Muscle layer of colon (tissue), 2 donors: ENCODE results near the gene FNDC10.
A peak's percentile ranks its signal among the peaks of the same experiment; 100 is the strongest.

ENCODE experiments used
- H3K27ac ChIP-seq: one replicate; pipeline ENCODE4 v1.7.0; 2013; ENCODE audit warnings: low read depth, mild to moderate bottlenecking, low read length, moderate library complexity
- H3K27me3 ChIP-seq, 2 donors: one replicate each; pipeline ENCODE4 v1.7.0; 2013; ENCODE audit warnings: low read length in 2 of 2, mild to moderate bottlenecking in 2 of 2; ENCODE audit not compliant: insufficient read depth in 2 of 2, control insufficient read depth in 1 of 2
- H3K36me3 ChIP-seq: one replicate; pipeline ENCODE4 v1.7.0; 2013; ENCODE audit warnings: mild to moderate bottlenecking, low read length; ENCODE audit not compliant: insufficient read depth
- H3K4me1 ChIP-seq: one replicate; pipeline ENCODE4 v1.7.0; 2013; ENCODE audit warnings: mild to moderate bottlenecking, low read length; ENCODE audit not compliant: insufficient read depth
- H3K4me3 ChIP-seq, 2 donors: one replicate each; pipeline ENCODE4 v1.7.0; 2013; ENCODE audit warnings: low read length in 2 of 2, low read depth in 1 of 2, mild to moderate bottlenecking in 1 of 2, moderate library complexity in 1 of 2
- H3K9ac ChIP-seq: one replicate; pipeline ENCODE4 v1.7.0; 2013; ENCODE audit warnings: low read length
- H3K9me3 ChIP-seq: one replicate; pipeline ENCODE4 v1.7.0; 2013; ENCODE audit warnings: mild to moderate bottlenecking, low read length
- donor health status: abdominal sarcoma.
- donor health status: Adenocarcinoma of cecum.

FNDC10 gene

GRCh38 chr1:1618396-1619068 is 18.6 kb upstream of the FNDC10 start:
- Histone ChIP-seq H3K9me3 (no peaks in the 10 kb centered on the region), H3K4me3 (no peak overlapping the region), H3K9ac (no peak overlapping the region), H3K27me3 (no peaks in the 10 kb centered on the region), H3K27ac (no peak overlapping the region), H3K4me1 (peaks cover 26% of the 10 kb centered on the region), H3K36me3 (peaks cover 9% of the 10 kb centered on the region)

GRCh38 chr1:1617925-1618324 is 18.0 kb upstream of the FNDC10 start:
- H3K36me3 ChIP-seq, result peaks cover 9% of the 10 kb centered on the region
- H3K4me3 ChIP-seq, result no peak overlapping the region
- no peak overlapping the region for H3K27ac ChIP-seq
- no peak overlapping the region for H3K9ac ChIP-seq
- H3K27me3 ChIP-seq, result no peaks in the 10 kb centered on the region
- H3K4me1 ChIP-seq, result peaks cover 27% of the 10 kb centered on the region
- no peaks in the 10 kb centered on the region for H3K9me3 ChIP-seq

GRCh38 chr1:1617516-1617915 is 17.6 kb upstream of the FNDC10 start:
- Histone ChIP-seq H3K9ac (no peak overlapping the region), H3K9me3 (no peaks in the 10 kb centered on the region), H3K4me1 (peaks cover 27% of the 10 kb centered on the region), H3K4me3 (no peak overlapping the region), H3K27ac (no peak overlapping the region), H3K36me3 (peaks cover 9% of the 10 kb centered on the region), H3K27me3 (no peaks in the 10 kb centered on the region)

- Histone ChIP-seq H3K27me3 (no peaks in the 10 kb centered on the region), H3K4me3 (peak overlapping the region; percentile 46 to 91), H3K27ac (no peak overlapping the region), H3K4me1 (peaks cover 27% of the 10 kb centered on the region), H3K9ac (peak overlapping the region; percentile 5), H3K36me3 (peaks cover 9% of the 10 kb centered on the region), H3K9me3 (no peaks in the 10 kb centered on the region)
Observed at GRCh38 chr1:1616838-1617237, 16.9 kb upstream of the FNDC10 start.

- Histone ChIP-seq H3K27me3 (no peaks in the 10 kb centered on the region), H3K9ac (peak overlapping the region; percentile 5), H3K9me3 (no peaks in the 10 kb centered on the region), H3K4me3 (peak overlapping the region; percentile 46 to 91), H3K27ac (peak overlapping the region; percentile 63), H3K36me3 (peaks cover 9% of the 10 kb centered on the region), H3K4me1 (peaks cover 27% of the 10 kb centered on the region)
Observed at GRCh38 chr1:1616045-1616790, 16.3 kb upstream of the FNDC10 start.

- peaks cover 9% of the 10 kb centered on the region for H3K36me3 ChIP-seq
- no peaks in the 10 kb centered on the region for H3K9me3 ChIP-seq
- H3K4me3 ChIP-seq, result peak within 1 kb of the TSS; percentile 46 to 91
- H3K4me1 ChIP-seq, result peaks cover 27% of the 10 kb centered on the region
- peak within 1 kb of the TSS; percentile 99 for H3K27ac ChIP-seq
- H3K9ac ChIP-seq, result peak within 1 kb of the TSS; percentile 71
- H3K27me3 ChIP-seq, result no peaks in the 10 kb centered on the region
Observed at GRCh38 chr1:1615256-1616044, 15.5 kb upstream of the FNDC10 start, which contains the start of gene MIB2. TSS of gene MIB2 (plus strand) at chr1:1615500. CDS start at chr1:1623453, 7,953 bp downstream.

GRCh38 chr1:1614954-1615255 is 15.0 kb upstream of the FNDC10 start:
- H3K9ac ChIP-seq, result no peak overlapping the region
- H3K9me3 ChIP-seq, result no peaks in the 10 kb centered on the region
- peaks cover 9% of the 10 kb centered on the region for H3K36me3 ChIP-seq
- H3K27me3 ChIP-seq, result no peaks in the 10 kb centered on the region
- peak overlapping the region; percentile 99 for H3K27ac ChIP-seq
- peak overlapping the region; percentile 46 to 91 for H3K4me3 ChIP-seq
- peaks cover 27% of the 10 kb centered on the region for H3K4me1 ChIP-seq

- peaks cover 27% of the 10 kb centered on the region for H3K4me1 ChIP-seq
- peak overlapping the region; percentile 99 for H3K27ac ChIP-seq
- H3K9me3 ChIP-seq, result no peaks in the 10 kb centered on the region
- H3K36me3 ChIP-seq, result peaks cover 9% of the 10 kb centered on the region
- peak overlapping the region; percentile 46 to 91 for H3K4me3 ChIP-seq
- no peak overlapping the region for H3K9ac ChIP-seq
- no peaks in the 10 kb centered on the region for H3K27me3 ChIP-seq
Observed at GRCh38 chr1:1614204-1614953, 14.4 kb upstream of the FNDC10 start.

- Histone ChIP-seq H3K9me3 (no peaks in the 10 kb centered on the region), H3K27ac (no peak overlapping the region), H3K36me3 (peaks cover 9% of the 10 kb centered on the region), H3K27me3 (no peaks in the 10 kb centered on the region), H3K4me3 (peak overlapping the region in 1 of 2 donors; percentile 91), H3K4me1 (peaks cover 27% of the 10 kb centered on the region), H3K9ac (no peak overlapping the region)
Observed at GRCh38 chr1:1613509-1614082, 13.7 kb upstream of the FNDC10 start.

GRCh38 chr1:1612104-1612400 is 12.1 kb upstream of the FNDC10 start:
- Histone ChIP-seq H3K9me3 (no peaks in the 10 kb centered on the region), H3K27me3 (no peaks in the 10 kb centered on the region), H3K36me3 (no peaks in the 10 kb centered on the region), H3K4me3 (no peak overlapping the region), H3K9ac (no peak overlapping the region), H3K27ac (no peak overlapping the region), H3K4me1 (peaks cover 20% of the 10 kb centered on the region)

GRCh38 chr1:1610796-1611195 is 10.9 kb upstream of the FNDC10 start:
- H3K4me3 ChIP-seq, result no peak overlapping the region
- peaks cover 13% of the 10 kb centered on the region for H3K4me1 ChIP-seq
- no peaks in the 10 kb centered on the region for H3K27me3 ChIP-seq
- no peaks in the 10 kb centered on the region for H3K36me3 ChIP-seq
- no peak overlapping the region for H3K27ac ChIP-seq
- H3K9ac ChIP-seq, result no peak overlapping the region
- H3K9me3 ChIP-seq, result no peaks in the 10 kb centered on the region
